ENCODE results near the gene VAT1L.
A peak's percentile ranks its signal among the peaks of the same experiment; 100 is the strongest.
"Not testable (repeated sequence)": the region's sequence is repeated elsewhere in the genome, so short reads cannot be mapped to it uniquely, and the experiment has no call there.

The VAT1L gene

DNA sequence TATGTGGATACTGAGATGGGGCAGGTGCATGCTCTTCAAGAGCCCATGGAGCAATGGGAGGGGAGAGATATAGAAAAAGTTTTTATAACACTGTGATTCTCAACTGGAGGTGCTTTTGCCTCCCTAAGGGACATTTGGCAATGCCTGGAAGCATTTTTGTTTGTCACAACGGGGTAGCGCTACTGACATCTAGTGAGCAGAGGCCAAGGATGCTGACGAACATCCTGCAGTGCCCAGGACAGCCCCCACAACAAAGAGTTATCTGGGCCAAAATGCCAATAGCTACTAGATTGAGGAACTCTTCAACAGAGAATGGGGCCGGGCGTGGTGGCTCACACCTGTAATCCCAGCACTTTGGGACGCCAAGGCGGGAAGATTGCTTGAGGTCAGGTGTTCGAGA, 166.8 kb downstream of the VAT1L start:
- no peak for DNase-seq (ENCODE audit: low spot score)

DNA sequence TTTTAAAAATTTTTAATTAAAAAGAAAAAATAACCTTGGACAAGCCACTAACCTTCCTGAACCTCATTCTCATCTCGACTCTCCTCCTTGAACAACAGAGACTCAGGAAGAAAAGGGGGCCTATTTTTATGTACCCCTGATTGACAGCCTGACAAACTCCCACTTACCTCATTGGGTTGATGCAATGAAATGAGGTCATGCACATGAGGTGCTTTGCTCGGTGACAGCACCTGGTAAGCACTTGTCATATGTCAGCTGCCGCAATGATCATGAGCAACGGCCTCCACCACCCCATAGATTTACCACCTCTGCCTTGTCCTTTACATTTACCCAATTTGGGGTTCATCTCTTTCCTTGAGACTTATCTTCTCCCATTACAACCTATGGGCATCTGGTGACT, 167.9 kb downstream of the VAT1L start:
- DNase-seq (ENCODE audit: low spot score): peak; percentile 83

DNA sequence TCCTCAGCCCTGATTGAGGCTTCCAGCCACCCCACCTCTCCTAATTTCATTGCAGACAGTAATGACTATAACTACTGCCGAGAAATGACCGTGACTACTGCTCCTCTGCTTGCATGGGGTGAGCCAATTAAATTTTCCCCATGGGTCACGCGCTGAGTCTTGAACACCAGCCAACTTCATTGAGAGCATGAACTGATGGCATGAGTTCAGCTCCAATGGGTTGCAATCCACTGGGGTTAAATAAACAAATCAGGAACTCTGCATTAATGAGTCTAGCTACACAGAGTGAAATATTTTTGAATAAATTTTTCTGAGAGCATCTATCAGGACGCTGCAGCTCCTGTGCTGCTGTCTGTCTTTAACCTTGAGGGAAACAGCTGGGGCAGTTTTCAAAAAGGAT, 172.4 kb downstream of the VAT1L start:
- DNase-seq (ENCODE audit: low spot score): no peak

DNA sequence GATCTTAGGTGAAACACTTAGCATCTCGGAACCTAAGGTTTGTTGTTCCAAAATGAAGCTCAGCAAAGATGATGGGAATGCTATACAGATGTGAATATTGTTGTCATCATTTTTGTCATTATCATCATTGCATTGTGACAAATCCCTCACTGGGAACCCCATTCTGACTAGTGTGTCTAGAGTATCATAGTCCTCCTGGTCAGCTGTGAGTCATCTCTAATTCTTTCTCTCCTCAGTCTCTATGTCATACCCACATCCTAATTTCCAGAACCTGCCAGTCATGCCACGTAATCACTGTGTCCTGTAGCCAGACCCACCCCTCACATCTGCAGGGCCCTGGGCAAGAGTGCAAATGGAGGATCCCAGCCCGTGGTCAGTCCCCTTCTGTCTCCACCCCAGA, 173.4 kb downstream of the VAT1L start:
- DNase-seq (ENCODE audit: low spot score): no peak

DNA sequence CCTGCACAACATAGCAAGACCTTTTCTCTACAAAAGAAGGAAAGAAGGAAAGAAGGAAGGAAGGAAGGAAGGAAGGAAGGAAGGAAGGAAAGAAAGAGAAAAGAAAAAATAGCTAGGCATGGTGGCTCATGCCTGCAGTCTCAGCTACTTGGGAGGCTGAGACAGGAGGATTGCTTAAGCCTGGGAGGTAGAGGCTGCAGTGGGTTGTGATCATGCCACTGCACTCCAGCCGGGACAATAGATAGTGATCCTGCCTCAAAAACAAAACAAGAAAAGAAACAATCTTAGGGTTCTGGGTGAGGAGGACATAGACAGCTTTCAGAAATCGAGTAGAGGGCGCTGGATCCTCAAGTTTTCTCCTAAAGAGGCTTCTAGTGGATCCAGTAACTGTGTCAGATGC, 174.3 kb downstream of the VAT1L start:
- no peak for DNase-seq (ENCODE audit: low spot score)

DNA sequence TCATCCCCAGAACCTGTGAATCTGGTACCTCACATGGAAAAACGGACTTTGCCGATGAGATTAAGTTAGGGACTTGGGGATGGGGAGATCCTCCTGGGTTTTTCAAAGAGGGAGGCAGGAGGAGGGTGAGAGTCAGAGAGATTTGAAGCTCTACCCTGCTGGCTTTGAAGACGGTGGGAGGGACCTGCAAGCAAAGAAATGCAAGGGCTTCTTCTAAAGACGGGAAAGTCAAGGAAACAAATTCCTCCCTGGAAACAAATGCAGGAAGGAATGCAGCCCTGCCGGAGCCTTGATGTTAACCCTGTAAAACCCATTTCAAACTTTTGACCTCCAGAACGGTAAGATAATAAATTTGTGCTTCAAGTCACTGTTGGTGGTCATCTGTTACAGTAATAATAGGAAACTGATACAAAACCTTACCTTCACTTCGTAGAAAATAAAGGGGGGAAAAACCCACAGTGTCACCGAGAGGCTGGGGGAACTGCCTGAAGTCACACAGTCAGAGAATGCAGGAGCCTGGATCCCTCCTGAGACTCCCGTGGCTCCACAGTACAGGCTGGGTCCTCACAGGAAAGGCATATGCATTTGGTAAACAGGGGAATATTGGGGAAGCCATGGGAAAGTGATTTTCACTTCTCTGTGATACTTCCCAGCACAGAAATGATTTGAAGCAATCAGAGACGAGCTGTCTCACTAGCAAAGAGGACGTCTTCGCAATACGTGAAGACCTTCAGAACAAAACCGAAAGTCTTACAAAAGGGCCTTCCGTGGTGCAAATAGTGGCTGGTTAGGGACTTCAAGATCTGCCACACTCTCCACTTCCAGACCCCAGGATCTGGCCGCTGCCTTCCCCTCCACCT, 175.1 kb downstream of the VAT1L start:
- no peak for DNase-seq (ENCODE audit: low spot score)

DNA sequence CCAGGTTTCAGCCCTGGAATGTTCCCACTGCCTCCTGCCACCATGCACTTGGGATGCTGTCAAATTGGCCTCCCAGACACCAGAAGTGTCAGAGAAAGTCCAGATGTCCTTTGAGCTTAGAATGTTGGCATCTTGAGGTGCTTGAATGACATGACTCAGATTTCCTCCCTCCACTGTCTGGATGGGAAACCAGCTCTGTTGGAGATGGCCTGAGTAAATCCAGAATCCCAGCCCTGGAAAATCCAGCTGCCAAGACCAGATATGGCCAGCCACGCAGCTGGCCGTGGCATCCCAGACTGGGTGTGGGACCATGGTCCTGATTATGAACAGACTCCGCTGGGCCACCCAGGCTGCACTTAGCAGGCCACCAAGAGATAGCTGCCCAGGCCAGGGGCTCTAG, 177.0 kb downstream of the VAT1L start:
- no peak for DNase-seq (ENCODE audit: low spot score)

DNA sequence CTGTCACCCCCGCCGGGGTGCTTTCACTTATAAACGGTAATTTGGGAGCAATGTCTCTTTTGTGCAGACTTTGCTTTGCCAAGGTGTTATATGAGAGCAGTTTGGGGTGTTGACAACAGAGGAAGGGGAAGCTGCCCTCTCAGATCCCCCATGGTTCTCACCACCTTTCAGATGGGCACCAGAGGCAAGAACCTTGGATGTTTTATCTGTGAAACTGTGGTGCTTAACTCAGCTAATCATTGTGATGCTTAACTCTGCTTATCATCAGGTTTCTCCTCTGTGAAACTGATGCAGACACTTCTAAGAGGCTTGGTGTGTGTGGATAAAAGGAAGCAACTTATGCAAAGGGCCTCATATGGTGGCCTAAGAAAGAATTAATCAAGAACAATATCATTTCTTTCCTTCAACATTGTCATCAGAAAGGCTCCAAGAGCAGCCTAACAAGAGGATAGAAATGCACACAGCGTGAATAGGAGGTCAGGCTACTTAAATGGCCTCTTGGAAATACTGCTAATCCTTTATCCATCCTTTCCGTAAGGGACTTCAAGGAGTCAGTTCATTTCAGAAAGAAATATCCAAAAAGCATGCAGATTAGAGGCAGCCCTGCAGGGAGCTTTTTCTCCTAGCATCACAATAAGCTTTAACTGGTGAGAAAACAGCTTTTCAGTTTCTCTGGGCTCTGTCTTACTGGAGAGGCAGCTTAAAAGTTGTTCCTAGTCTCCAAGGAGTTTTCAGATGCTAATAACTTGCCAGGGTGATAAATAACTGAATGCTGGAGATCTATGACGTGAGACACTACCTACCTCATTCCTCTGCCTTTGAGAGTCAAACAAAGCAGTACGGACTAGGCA, 178.9 kb downstream of the VAT1L start:
- DNase-seq (ENCODE audit: low spot score): no peak

DNA sequence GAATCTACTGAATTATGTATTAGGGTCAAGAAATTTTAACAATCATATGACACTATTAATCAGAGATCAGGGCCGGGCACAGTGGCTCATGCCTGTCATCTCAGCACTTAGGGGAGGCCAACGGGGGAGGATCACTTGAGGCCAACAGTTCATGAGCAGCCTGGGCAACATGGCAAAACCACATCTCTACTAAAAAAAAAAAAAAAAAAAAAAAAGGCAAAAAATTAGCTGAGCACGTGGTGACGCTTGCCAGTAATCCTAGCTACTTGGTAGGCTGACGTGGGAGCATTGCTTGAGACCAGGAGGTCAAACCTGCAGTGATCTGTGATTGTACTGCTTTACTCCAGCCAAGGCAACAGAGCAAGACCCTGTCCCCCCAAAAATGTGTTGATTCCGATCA, 181.5 kb downstream of the VAT1L start:
- DNase-seq (ENCODE audit: low spot score): no peak

DNA sequence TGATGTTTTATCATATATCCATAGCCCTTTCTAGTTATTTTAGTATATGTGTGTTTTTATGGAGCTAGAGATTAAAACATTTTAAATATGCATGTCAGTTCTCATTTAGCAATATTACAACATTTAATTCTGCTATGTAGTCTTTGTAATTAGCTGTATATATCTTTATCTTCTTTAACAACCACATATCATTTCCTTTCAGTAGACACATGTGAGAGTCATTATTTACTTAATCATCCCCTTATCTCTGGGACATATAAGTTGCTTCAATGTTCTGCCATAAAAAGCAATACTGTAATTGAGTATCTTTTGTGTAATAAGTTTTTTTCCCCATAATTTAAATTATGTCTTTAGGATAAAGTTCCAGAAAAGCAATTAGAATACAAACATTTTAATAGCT, 182.0 kb downstream of the VAT1L start:
- no peak for DNase-seq (ENCODE audit: low spot score)

DNA sequence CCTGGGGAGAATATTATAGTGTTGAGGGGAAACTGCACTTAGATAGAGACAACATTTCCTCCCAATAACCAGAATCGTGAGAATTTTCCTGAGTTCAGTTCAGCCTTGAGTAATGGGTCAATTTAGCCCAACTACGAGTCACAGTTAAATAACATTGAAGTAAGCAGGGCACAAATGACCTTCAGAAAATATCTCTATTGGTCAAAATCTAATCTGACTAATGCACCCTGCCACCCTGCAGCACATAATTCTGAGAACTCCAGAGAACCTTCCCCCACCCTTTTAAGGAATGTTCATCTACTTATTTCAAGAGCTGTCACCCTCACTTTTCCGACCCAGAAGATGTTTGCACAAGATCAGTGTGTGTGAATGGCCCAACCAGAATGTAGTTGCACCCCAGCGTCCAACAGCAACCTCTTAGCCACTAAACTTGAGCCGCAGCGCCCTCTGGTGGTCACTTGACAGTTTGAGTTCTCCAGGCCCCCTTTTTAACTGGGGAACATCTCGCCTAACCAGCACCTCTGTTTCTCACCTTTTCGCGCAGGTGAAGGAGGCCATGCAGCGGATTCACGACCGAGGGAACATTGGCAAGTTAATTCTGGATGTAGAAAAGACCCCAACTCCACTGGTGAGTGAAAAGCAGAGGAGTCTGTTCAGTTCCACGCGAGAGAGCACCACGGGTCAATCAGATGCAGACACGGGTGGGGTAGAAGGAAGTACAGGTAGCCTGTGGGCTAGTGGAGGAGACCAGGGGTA, 183.1 kb downstream of the VAT1L start:
- DNase-seq (ENCODE audit: low spot score): peak; percentile 72

DNA sequence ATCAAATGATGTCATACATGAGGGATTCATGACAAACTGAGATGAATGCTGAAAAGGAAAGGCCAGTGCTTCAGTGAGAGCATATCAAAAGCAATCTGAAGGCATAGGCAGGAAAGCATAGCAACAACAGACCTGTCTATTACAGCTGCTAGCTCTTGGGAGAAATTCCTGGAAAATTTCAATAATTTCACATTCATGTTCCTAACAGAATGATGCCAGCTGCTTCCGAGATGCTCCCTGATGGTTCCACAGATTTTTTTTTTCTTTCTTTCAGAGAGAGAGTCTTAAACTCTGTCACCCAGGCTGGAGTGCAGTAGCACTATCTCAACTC, 183.7 kb downstream of the VAT1L start:
- no peak for DNase-seq (ENCODE audit: low spot score)

DNA sequence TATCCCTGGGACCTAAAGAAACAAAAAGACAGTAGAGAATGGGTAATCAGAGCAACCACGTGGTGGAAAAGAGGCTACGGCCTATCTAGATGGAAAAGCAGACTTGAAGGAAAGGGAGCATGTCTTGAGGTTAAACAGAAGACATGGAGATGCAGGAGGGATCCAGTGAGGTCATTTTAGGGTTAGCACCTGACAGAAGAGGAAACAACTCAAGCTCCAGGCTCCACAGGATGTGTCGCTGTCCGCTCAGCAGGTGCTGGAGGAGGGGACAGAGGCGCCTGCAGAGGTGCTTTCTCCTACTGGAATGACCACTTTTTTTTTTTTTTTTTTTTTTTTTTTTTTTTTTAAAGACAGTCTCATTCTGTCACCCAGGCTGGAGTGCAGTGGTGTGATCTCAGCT, 186.5 kb downstream of the VAT1L start:
- DNase-seq (ENCODE audit: low spot score): no peak

DNA sequence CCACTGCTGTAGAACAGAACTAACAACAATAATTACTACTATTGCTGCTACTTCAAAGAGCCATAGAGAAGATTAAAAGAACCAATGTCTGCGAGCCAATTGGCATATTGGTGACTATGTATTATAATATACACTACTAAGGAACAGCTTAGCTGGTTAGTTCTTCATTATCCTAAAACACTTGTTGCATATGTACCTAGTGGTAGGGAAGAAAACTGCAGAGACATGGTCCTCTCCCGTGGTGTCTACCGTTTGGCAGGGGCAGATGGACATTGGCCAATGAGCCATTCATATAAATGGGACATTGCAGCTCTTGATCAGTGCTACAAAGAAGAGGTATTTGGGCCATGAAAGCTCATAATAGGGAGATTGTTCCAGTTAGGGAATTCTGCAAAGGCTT, 187.6 kb downstream of the VAT1L start:
- DNase-seq (ENCODE audit: low spot score): no peak

DNA sequence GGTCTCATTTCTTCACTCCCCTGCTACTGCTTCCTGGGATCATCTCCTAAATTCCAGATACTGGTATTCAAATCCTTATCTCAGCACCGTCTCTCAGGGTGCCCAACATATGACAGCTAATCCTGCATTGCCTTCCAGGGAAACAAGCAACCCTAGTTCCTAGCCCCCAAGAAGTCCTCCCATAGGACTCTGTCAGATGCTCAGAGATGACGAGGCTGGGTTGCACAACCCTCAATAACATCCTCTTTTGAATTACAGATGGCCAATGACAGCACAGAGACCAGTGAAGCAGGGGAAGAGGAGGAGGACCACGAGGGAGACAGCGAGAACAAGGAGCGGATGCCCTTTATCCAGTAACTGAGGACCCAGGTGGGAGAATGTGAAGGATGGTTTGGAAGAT, 189.0 kb downstream of the VAT1L start:
- no peak for DNase-seq (ENCODE audit: low spot score)

DNA sequence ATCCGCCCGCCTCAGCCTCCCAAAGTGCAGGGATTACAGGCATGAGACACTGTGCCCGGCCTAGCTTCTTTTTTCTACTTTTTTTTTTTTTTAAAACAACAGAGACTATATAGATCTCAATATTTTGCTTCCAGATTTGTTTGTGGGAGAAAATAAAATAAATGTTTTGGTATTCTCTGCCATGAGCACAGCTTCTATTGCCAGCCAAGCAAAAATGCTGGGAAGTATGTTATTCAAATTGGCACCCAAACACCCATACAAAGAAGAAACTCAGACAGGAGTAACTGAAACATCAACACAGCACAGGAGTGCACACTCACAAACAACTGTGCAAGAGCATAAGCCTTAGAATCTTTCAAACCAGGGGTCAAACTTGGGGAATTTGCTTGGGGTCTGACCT, 196.7 kb downstream of the VAT1L start:
- no peak for DNase-seq (ENCODE audit: low spot score)

DNA sequence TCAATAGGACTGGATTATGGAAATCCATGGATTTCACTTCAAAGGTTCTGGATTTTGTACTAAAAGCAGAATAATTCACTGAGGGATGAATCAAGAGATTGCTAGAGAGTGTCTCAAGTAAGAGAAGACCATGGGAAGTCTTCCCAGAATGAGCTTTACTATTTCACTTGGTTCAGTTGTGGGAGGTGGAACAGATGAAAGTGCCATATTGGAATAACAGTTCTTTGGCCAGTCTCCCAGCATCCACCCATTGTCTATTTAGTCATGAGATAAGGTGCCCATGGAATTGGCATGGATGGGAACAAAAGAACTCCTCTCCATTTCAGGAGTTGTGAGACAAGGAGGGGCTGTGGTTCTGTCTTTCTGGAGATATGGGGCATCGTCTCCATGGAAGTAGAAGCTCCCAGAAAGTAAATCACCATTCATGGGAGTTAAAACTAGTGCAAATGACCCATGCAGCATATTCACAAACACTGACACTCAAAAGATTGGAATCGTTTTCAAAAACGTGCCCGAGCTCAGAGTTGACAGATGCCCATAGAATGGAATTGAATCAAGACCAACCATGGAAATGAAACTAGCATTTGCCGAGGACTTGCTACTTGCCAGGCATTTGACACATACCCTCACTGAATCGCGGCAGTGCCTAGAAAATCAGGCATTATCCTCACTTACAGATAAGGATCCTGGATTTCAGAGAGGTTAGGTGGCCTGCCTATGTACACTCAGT, 197.8 kb downstream of the VAT1L start:
- no peak for DNase-seq (ENCODE audit: low spot score)

DNA sequence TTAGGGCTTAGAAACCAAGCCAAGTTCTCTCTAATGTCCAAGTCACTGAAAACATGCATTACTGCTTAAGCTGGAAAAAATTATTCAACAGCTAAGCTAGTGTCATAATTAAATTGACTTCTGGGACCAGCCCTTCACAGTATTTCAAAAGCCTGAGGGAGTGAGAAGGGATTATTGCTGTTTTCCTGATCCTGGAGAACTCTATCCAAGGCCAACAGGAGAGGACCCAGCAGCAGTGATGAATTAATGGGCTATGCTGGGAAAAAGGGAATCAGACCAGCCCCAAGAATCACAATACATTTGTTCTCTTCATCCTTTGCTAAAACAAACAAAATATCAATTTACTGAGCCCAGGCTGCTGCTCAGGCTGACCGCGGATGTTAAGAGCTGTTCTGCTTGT, 199.4 kb downstream of the VAT1L start:
- DNase-seq (ENCODE audit: low spot score): no peak

DNA sequence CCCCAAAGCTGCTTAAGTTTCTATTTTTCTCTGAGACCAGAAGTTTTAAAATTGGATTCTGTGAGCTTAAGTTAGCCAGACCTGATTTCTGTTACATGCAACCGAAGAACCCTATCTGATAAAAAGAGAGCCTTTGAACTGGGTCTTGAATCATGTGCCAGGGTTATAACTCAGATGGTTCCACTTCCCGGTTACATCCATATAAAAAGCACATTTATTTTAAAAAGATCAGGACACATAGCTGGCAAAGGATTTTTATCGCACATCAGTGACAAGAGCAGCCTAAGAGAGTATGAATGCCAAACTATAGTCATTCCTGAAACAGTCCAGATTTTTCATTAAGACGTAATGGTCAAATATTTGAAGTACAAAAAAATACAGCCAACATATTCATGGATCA, 201.5 kb downstream of the VAT1L start:
- no peak for DNase-seq (ENCODE audit: low spot score)

DNA sequence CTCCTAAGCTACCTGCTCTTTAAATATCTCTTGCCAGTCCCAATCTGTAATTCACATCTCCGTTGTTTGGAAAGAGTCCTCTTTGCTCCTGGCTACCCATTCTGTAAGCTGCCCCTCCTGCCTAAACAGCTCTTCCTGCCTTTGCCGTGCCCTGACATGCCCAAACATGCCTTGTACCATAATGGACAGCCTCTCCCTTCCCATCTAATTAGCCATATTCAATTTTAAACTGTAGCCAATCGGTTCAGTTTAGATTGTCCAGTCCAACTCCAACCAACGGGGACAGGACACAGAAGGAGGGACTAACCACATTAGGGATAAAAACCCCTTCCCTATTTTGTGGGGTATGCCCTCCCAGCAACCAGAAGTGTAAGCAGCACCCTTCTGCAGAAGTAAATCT, 203.3 kb downstream of the VAT1L start:
- no peak for DNase-seq (ENCODE audit: low spot score)

DNA sequence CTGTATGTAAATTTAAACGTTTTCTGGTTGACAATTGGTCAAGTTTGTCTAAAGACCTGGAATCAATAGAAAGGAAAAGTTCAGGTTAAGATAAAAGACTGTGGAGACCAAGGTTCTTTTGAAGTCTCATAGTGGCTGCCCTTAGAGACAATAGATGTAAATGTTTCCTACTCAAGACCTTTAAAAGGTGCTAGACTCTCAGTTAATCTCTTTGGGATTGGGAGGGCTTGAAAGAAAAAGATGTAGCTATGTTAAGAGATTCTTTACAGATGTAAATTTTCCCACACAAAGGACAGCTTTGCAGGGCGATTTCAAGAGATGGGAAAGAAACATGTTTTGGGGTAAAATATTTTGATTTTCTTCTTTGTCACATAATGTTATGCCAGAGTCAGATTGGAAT, 204.0 kb downstream of the VAT1L start:
- not testable (repeated sequence) for DNase-seq (ENCODE audit: low spot score)
